GM21737 (cell line): ENCODE measurements around the gene HMGN4.

Experiments used
- ATAC-seq: cut with Tn5 transposase; IDR thresholded peaks from one replicate; pipeline ENCODE4 v1.9.1; 2021; ENCODE audit warnings: mild to moderate bottlenecking, moderate library complexity; ENCODE audit not compliant: unreplicated experiment

Gene HMGN4

GRCh38 chr6:26550250-26550993 is 12.3 kb downstream of the HMGN4 start:
- no peak for ATAC-seq

DNA sequence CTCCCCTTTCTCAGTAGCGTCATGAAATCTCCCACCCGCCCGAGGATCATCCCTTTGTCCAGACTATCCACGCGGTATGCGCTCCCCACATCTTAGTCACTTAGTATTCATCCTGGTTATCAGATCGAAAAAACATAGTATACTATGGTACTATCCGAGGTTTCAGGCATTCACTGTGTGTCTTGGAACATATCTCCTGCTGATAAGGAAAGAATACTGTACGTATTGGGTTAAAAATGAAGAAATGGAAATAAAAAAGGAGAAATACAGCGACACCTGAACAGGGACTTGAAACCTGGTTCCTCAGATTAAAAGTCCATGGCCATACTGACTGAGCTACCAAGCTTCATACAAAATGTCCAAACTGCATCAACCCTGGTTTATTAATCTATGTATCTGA is 14.0 kb downstream of the HMGN4 start:
- ATAC-seq, result no peak

DNA sequence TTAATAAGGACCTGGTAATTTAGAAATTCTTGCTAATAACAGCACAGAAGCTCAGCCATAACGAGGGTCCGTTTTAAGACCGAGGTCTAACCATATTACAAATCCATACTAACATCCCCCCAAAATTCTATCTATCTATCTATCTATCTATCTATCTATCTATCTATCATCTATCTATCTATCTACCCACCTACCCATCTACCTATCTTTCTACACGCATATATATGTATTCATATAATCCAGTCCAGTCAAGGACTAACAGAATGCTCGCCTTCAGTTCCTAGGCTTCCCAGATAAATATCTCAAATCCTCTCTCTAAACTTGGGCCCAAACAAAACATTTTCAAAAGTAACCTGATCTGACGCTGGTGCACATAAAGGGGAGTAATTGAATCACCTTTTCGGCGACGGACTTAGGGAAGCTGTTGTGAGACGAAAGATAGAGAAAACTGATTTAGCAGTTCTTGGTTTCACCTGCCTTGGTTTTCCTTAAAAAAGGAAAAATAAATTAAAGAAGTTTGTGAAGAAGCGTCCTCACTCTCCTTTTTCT is 14.5 kb downstream of the HMGN4 start:
- ATAC-seq, result no peak

DNA sequence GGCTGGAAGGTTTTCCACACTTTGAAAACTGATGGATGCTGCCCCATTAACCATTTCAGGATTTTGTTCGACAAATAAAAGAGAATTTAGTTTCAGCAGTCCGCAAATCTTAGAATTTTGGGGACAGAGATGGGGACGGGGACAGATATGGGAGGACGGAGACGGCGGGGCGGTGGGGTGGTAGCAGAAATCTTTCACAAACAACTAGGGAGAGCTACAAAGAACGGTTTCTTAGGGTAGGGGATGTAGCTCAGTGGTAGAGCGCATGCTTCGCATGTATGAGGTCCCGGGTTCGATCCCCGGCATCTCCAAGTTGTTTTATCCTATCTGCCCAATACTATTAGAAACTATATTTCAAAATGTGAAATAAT is 15.1 kb downstream of the HMGN4 start:
- ATAC-seq, result peak; percentile 47

DNA sequence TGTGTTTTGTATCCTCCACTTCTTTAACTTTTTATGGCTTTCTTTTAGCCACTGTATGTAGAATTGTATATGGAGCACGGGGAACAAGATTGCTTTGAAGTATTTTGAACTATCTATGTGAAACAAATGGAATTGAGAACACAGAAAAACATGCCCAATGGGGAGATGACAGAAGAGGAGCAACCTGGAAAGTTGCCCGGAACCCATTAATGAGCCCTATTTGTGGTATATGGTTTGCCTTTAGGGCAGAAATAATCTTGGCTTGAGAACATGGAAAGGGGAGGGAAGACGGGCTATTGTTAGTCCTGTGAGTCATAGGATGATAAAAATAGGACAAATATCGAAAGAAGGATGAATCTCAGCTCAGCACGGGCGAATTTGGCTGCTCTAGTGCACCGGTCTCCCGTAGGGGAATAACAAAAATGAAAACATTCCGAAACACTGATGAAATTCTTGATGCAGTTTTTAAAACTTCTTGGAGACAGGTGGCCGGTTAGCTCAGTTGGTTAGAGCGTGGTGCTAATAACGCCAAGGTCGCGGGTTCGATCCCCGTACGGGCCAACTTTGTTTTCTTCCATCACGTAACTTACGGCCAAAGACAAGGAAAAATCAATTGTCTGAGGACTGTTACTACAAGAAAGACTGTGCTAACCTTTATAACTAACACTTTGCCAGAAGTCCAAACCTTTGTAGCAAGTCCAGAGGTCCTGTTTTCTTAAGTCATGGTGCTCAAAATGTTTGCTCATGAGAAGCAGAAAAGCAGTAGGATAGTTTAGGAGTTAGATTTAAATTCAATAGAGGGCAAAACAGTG is 15.7 kb downstream of the HMGN4 start:
- peak; percentile 35 for ATAC-seq

- ATAC-seq, result no peak
These were observed 16.2 kb downstream of the HMGN4 start for GRCh38 chr6:26554447-26554696.

GRCh38 chr6:26554697-26555504 is 16.7 kb downstream of the HMGN4 start:
- ATAC-seq, result peak; percentile 24

- no peak for ATAC-seq
These were observed 17.5 kb downstream of the HMGN4 start for GRCh38 chr6:26555505-26556262.

- no peak for ATAC-seq
These were observed 18.3 kb downstream of the HMGN4 start for GRCh38 chr6:26556263-26557070.

DNA sequence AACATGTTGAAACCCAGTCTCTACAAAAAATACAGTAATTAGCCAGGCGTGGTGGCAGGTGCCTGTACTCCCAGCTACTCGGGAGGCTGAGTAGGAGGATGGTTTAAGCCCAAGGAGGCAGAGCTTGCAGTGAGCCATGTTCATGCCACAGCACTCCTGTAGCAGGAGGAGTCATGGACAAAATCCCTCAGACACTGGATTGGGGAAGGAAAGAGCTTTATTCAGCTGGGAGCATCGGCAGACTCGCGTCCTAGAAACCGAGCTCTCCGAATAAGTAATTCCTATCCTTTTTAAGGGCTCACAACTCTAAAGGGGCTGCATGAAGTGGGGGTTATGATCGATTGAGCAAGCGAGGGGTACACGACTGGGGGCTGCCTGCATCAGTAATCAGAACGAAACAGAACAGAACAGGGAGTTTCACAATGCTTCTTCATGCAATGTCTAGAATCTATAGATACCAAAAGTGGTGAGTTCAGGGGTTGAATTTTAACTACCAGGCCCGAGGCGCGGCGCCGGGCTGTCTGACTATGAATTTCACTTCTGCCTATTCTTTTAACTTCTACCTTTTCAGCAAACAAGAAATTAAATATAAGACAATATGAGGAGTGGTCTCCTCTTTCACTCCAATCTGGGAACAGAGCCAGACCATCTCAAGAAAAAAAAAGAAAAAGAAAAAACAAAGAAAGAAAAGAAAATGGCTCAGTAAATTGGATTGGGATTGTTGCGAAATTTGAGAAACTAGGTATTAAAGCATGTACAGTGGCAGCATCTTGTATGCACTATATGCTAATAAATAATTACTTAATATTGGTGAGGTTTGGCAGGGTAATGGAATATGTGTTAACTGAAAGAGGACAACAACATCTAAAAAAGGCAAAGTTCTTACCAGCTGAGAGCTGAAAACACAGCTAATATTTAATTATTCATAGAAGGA is 23.6 kb downstream of the HMGN4 start:
- no peak for ATAC-seq

DNA sequence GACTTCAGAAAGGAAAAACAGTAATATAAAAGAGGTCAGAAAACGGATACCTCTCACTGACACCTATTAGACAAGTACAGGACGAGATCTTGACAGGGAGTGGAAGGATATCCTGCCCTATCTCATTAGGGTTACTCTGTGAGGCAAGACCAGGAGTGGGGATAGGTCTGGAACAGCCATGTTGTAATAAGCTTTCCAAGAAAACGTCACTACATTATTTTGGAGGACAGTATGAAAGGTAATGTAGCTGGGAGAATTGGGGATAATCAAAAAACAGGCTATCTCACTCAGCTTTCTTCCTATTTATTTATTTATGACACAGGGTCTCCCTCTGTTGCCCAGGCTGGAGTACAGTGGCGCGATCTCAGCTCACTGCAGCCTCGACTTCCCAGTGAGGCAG is 25.3 kb downstream of the HMGN4 start:
- no peak for ATAC-seq

DNA sequence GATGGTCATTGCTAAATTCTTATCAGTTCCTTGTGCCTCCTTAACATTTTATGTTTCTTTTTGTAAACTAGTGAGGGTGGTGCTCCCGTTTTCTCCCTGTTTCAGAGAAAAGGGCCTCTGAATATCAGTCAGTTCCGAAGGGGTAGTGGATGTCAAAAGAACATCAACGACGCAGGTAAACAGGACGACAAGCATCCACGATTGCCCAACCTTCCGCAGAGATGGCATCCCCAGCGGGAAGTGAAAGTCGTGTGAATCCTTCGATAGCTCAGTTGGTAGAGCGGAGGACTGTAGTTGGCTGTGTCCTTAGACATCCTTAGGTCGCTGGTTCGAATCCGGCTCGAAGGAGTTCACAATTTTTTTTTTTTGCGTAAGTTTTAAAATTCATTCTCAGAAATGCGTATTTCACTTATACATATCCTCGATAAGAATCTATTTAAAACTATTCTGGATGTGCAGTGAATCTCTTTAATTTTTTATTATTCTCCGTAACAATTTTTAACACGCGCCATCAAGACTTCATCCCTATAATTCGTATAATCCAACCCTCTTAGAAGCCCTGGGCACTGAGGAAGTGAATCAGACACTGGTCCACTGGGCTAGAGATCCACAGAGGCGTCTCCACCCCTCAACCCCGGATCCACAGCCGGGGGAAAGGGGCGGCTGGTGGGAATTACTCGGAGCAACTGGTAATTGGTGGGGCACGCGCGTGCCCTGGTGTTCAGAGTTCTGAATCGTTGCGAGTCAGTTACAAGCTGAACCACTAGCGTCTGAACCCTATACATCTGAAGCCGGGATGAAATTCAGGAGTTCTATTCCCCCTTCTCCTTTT is 30.7 kb downstream of the HMGN4 start:
- peak; percentile 72 for ATAC-seq

GRCh38 chr6:26569433-26569764 is 31.2 kb downstream of the HMGN4 start:
- ATAC-seq, result peak; percentile 12

DNA sequence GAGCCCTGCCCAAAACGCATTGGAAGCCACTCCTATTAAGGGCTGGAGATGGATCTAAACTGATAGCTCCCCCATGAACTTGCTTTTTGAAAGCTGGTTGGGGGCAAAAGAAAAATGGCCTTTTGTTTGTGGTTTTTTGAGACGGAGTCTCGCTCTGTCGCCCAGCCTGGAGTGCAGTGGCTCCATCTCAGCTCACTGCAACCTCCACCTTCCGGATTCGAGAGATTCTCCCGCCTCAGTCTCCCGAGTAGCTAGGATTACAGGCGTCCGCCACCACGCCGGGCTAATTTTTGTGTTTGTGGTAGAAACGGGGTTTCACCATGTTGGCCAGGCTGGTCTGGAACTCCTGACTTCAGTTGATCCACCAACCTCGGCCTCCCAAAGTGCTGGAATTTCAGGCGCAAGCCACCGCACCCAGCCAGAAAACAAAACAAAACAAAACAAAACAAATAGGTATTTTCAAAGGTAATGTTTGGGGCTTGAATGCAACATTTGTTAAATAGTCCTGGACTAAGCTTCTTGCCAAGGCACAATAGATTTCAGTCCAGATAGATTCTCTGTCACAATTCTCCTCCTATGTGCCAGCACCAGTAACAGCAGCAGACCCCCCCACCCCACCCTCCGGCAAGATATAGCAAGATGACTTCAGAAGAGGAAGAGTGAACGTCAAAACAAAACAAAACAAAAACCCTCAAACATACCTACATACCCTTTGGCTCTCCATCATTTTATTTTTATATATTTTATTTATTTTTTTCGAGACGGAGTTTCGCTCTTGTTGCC is 32.1 kb downstream of the HMGN4 start:
- ATAC-seq, result no peak

DNA sequence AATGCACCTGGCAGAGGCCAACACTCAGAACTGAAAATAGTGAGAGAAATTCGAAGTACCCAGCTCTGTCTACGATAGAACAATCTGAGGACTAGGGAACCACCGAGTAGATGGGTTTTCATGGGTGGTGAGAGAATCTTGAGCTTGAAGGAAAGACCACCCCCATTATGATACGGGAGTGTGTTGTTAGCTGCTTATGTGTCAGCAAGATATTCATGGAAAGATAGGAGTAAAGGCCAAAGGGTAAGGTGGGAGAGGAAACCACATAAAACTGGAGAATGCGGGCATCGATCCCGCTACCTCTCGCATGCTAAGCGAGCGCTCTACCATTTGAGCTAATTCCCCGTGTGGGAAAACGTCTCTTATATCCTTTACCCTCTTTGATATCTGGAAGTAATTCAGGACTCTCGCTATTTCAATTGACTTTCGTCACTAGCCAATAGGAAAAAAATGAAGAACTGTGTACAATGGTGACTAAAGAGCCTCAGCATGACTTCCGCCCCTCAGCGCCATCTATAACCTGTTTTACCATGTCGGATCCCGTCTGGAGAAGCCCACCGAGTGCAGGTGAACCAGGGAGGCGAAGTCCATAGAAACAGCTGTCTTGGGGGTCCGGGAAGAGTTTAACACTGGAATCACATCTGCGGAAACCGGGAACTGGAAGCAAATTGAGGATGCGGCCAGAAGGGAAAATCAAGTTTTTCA is 33.6 kb downstream of the HMGN4 start:
- ATAC-seq, result no peak

DNA sequence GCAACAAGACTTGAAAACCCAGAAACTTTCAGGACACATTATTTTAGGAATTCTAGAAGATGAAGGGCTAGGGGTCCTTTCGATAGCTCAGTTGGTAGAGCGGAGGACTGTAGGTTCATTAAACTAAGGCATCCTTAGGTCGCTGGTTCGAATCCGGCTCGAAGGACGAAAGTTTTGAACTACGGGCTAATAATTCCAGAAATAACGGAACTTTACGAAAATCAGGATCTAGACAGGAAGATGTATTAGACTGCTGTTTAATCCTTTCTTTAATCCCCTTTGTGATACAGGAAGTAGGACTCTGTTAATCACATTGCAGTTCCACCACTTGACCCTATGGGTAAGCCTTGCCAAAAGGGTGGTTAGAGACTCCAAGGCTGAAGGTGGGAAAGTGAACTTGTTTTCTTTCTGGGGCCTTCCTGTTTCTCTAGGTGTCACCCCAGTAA is 37.4 kb downstream of the HMGN4 start:
- ATAC-seq, result no peak

- ATAC-seq, result no peak
These were observed 38.3 kb downstream of the HMGN4 start for GRCh38 chr6:26576407-26576843.
